Colonic mucosa (tissue), 4 donors: Measurements from ENCODE around the gene TINAG. TPM values are rescaled to one million over a fixed set of nuclear protein-coding genes. Genes with fewer than 3 reads are reported as not detected.

ENCODE experiments used
- DNase-seq: peaks from one replicate; pipeline ENCODE4 v3.0.0-alpha.2; 2020
- H3K27ac ChIP-seq: fragments of 200-600 bp; one replicate; pipeline ENCODE4 v1.8.0; 2021
- H3K27me3 ChIP-seq: fragments of 200-600 bp; one replicate; pipeline ENCODE4 v1.8.0; 2021
- H3K36me3 ChIP-seq: fragments of 200-600 bp; one replicate; pipeline ENCODE4 v1.8.0; 2021
- H3K4me1 ChIP-seq: fragments of 200-600 bp; one replicate; pipeline ENCODE4 v1.8.0; 2021; ENCODE audit warnings: mild to moderate bottlenecking
- H3K4me3 ChIP-seq: fragments of 200-600 bp; one replicate; pipeline ENCODE4 v1.8.0; 2021
- H3K9ac ChIP-seq, 2 donors: one replicate each; pipeline ENCODE4 v1.7.0; 2013; ENCODE audit warnings: control low read depth in 2 of 2, low read depth in 2 of 2, low read length in 2 of 2
- H3K9me3 ChIP-seq: fragments of 200-600 bp; one replicate; pipeline ENCODE4 v1.8.0; 2021
- intact Hi-C: fragments of 100-400 bp; cut with DNase I; formaldehyde crosslinking; loops from one replicate; pipeline ENCODE4 v1.14.1; 2022
- total RNA-seq, 2 donors: library from RNA; stranded (reverse); fragmentation: NEBNext Ultra II Directional in 1 of 2; extraction: Animal tissue kit (Norgen Biotek cat#: 25700) in 1 of 2; gene quantifications; one replicate each; pipeline ENCODE4 v1.2.1, GENCODE V29; 2021
- TF ChIP-seq, protein P1 (sequence below): fragments of 200-600 bp; IDR thresholded peaks from one replicate; pipeline ENCODE4 v1.8.0; 2022; ENCODE audit warnings: antibody characterized with exemption, mild to moderate bottlenecking
- donor health status: healthy.
- donor health status: DM: no; HTN: no; CAD: no.
- donor health status: DM: no; HTN: no; CAD: no.

The TINAG gene
- total RNA-seq, 2 donors from 2014 or later = 25.1 to 45.2 TPM

DNA sequence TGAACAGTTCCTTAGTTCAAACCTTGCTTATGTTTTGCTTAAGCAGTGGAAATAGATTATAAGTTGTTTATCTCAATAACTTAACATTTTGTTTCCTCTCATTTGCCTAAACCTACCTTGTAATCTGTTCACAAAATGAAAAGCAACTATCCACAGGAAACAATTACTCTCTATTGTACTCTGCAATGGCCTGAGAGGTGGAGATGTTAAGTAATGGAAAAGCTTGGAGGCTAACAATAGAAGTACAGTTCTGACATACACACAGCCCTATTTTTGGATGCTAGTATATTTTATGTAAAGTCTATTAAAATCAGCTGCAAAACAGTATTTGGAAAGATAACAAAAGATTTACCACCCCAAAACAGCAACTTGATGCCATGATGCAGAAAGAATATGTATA is 82.1 kb downstream of the TINAG start:
- H3K4me1 ChIP-seq = no peaks in the 10 kb centered on the region
- H3K9ac ChIP-seq = no peak overlapping the region
- TF ChIP-seq, protein P1, sequence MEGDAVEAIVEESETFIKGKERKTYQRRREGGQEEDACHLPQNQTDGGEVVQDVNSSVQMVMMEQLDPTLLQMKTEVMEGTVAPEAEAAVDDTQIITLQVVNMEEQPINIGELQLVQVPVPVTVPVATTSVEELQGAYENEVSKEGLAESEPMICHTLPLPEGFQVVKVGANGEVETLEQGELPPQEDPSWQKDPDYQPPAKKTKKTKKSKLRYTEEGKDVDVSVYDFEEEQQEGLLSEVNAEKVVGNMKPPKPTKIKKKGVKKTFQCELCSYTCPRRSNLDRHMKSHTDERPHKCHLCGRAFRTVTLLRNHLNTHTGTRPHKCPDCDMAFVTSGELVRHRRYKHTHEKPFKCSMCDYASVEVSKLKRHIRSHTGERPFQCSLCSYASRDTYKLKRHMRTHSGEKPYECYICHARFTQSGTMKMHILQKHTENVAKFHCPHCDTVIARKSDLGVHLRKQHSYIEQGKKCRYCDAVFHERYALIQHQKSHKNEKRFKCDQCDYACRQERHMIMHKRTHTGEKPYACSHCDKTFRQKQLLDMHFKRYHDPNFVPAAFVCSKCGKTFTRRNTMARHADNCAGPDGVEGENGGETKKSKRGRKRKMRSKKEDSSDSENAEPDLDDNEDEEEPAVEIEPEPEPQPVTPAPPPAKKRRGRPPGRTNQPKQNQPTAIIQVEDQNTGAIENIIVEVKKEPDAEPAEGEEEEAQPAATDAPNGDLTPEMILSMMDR = no peak
- no peaks in the 10 kb centered on the region for H3K27me3 ChIP-seq
- H3K36me3 ChIP-seq = no peaks in the 10 kb centered on the region
- intact Hi-C loops = no loop called here
- DNase-seq = no peak
- no peaks in the 10 kb centered on the region for H3K9me3 ChIP-seq
- no peak overlapping the region for H3K4me3 ChIP-seq
- H3K27ac ChIP-seq = no peak overlapping the region

DNA sequence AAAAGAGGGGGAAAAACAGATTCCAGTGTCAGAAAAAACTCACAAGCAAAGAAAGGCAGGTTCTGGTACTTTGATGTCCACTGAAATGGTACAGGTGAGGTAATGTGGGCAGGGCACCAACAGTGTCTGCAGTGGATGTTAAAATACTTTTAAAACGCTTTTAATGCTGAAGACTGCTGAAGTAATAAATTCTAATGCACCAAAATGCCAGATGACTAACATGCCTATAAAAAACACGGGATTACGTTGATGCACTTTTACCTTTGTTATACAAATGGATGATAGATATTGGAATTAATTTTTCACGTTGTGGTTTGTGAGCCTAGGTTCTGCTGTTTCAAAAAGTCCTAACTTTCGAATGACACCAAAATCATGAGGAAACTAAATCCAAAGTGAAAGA is 83.3 kb downstream of the TINAG start:
- Histone ChIP-seq H3K4me1 (no peaks in the 10 kb centered on the region), H3K27me3 (no peaks in the 10 kb centered on the region), H3K36me3 (no peaks in the 10 kb centered on the region), H3K4me3 (no peak overlapping the region), H3K9ac (no peak overlapping the region), H3K27ac (no peak overlapping the region), H3K9me3 (no peaks in the 10 kb centered on the region)
- intact Hi-C loops = no loop called here
- no peak for DNase-seq
- TF ChIP-seq, protein P1 = no peak

DNA sequence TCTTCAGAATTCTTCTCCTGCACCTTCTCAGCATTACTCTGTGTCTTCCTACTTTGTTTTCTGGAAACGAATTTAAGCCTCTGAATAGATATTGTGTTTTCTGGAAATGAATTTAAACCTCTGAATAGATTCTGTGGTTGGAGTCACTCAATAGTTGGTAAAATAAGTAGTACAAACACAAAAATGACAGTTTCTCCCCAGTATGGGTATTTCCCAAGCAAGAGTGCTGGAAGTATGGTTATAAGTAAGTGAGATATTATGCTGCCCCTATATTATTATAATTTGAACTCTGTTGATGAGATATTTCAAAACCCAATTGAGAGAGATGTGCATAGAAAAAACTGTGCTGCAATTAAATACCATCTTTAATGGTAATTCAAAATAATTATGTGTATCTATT is 94.9 kb downstream of the TINAG start:
- H3K4me1 ChIP-seq = no peaks in the 10 kb centered on the region
- no peaks in the 10 kb centered on the region for H3K27me3 ChIP-seq
- no peak overlapping the region for H3K27ac ChIP-seq
- no peaks in the 10 kb centered on the region for H3K9me3 ChIP-seq
- intact Hi-C loops = no loop called here
- H3K9ac ChIP-seq = no peak overlapping the region
- no peak overlapping the region for H3K4me3 ChIP-seq
- no peaks in the 10 kb centered on the region for H3K36me3 ChIP-seq
- no peak for DNase-seq
- TF ChIP-seq, protein P1 = no peak

DNA sequence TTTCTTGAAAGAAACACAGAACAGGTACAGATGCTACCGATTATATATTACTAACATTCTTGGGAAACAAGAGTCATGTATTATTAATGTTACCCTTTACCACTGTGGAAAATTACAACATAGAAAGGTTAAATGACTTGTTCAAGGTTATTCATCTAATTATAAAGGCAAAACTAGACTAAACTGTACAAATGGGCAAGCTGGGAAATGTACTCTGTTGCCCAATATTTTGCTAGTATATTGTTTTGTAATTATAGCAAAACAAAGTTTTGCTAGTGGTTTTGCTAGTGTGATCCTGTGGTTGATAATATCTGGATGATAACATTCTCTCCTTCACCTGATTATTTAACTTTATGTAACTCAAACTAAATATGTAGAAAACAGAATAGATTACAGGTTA is 96.5 kb downstream of the TINAG start:
- Histone ChIP-seq H3K27ac (no peak overlapping the region), H3K9me3 (no peaks in the 10 kb centered on the region), H3K4me1 (no peaks in the 10 kb centered on the region), H3K4me3 (no peak overlapping the region), H3K36me3 (no peaks in the 10 kb centered on the region), H3K27me3 (no peaks in the 10 kb centered on the region), H3K9ac (no peak overlapping the region)
- intact Hi-C loops = no loop called here
- TF ChIP-seq, protein P1 = no peak
- DNase-seq = no peak

DNA sequence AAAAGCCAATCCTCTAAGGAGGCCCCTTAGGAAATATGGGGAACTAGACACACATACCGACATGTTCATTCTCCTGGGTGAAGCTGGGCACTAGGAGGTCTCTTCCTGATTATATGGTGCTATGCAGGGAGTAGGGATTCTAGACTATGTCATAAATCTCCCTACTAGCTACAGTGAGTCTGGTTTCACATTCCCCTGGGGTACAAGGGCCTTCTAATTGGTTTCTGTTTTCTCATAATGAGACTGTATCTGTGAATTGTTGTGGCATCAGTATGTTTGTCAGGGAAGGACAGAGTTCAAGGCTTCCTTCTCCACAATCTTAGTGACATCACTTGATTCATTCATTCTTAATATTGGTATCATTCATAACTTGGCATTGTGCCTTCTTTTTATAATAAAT is 103.5 kb downstream of the TINAG start:
- H3K4me3 ChIP-seq = no peak overlapping the region
- TF ChIP-seq, protein P1 = no peak
- no peak overlapping the region for H3K9ac ChIP-seq
- no peaks in the 10 kb centered on the region for H3K27me3 ChIP-seq
- no peak overlapping the region for H3K27ac ChIP-seq
- intact Hi-C loops = no loop called here
- no peaks in the 10 kb centered on the region for H3K4me1 ChIP-seq
- DNase-seq = no peak
- H3K9me3 ChIP-seq = no peaks in the 10 kb centered on the region
- no peaks in the 10 kb centered on the region for H3K36me3 ChIP-seq

DNA sequence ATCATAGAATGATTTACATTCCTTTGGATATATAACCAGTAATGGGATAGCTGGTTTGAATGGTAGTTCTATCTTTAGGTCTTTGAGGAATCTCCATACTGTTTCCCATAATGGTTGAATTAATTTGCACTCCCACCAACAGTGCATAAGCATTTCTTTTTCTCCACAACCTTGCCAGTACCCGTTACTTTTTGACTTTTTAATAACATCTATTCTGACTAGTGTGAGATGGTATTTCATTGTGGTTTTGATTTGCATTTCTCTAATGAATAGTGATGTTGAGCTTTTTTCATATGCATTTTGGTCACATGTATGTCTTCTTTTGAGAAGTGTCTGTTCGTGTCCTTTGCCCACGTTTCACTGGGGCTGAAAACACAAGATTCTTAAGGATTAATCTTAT is 107.3 kb downstream of the TINAG start:
- Histone ChIP-seq H3K36me3 (no peaks in the 10 kb centered on the region), H3K27ac (no peak overlapping the region), H3K4me3 (no peak overlapping the region), H3K9ac (no peak overlapping the region), H3K27me3 (no peaks in the 10 kb centered on the region), H3K4me1 (no peaks in the 10 kb centered on the region), H3K9me3 (no peaks in the 10 kb centered on the region)
- intact Hi-C loops = no loop called here
- TF ChIP-seq, protein P1 = no peak
- no peak for DNase-seq
